Measurements from ENCODE around the gene SLC7A11. TPM values are rescaled to one million over a fixed set of nuclear protein-coding genes. Genes with fewer than 3 reads are reported as not detected.
A peak's percentile ranks its signal among the peaks of the same experiment; 100 is the strongest.

Gene SLC7A11
- total and polyA plus RNA-seq, 2 donors (not counting 1 experiment from before 2014, with no cell fraction given) = 9.6 to 74.8 TPM

GRCh38 chr4:138190452-138190858 is 51.7 kb downstream of the SLC7A11 start:
- Histone ChIP-seq H2AFZ (ENCODE audit: low read length) (no peak overlapping the region), H3K9ac (ENCODE audit: insufficient read depth, low read length) (no peak overlapping the region), H3K27ac (ENCODE audit: insufficient read depth, low read length) (no peak overlapping the region), H3K27me3 (ENCODE audit: control insufficient read depth, insufficient read depth, low read length) (no peaks in the 10 kb centered on the region), H3K9me3 (ENCODE audit: control insufficient read depth, insufficient read depth, low read depth, low read length) (no peaks in the 10 kb centered on the region), H4K20me1 (ENCODE audit: control insufficient read depth, extremely low read depth, insufficient read depth, low read length) (no peaks in the 10 kb centered on the region), H3K4me2 (ENCODE audit: extremely low read depth, insufficient read depth, low read length) (no peak overlapping the region), H3K36me3 (ENCODE audit: control insufficient read depth, insufficient read depth, low read length) (no peaks in the 10 kb centered on the region), H3K79me2 (ENCODE audit: control insufficient read depth, insufficient read depth, low read length) (no peaks in the 10 kb centered on the region), H3K4me3 (replicated peaks in 1 of 4; ENCODE audit: control extremely low read depth in 1 of 4, insufficient read depth in 1 of 4, low read depth in 3 of 4, low read length in 4 of 4) (no peak overlapping the region), H3K4me1 (ENCODE audit: control insufficient read depth, extremely low read depth, insufficient read depth, low read length) (no peaks in the 10 kb centered on the region)
- DNase-seq (ENCODE audit: low read depth in 2 of 2) = no peak
- no peak for TF ChIP-seq EZH2 (IDR thresholded peaks at IDR 0.05; ENCODE audit: low read length, missing control alignments)
- TF ChIP-seq, protein P1, sequence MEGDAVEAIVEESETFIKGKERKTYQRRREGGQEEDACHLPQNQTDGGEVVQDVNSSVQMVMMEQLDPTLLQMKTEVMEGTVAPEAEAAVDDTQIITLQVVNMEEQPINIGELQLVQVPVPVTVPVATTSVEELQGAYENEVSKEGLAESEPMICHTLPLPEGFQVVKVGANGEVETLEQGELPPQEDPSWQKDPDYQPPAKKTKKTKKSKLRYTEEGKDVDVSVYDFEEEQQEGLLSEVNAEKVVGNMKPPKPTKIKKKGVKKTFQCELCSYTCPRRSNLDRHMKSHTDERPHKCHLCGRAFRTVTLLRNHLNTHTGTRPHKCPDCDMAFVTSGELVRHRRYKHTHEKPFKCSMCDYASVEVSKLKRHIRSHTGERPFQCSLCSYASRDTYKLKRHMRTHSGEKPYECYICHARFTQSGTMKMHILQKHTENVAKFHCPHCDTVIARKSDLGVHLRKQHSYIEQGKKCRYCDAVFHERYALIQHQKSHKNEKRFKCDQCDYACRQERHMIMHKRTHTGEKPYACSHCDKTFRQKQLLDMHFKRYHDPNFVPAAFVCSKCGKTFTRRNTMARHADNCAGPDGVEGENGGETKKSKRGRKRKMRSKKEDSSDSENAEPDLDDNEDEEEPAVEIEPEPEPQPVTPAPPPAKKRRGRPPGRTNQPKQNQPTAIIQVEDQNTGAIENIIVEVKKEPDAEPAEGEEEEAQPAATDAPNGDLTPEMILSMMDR (conservative IDR thresholded peaks at IDR 0.05 in 1 of 2, IDR thresholded peaks at IDR 0.05 in 1 of 2; ENCODE audit: low read depth in 1 of 2, low read length in 2 of 2) = no peak

GRCh38 chr4:138189206-138189605 is 52.9 kb downstream of the SLC7A11 start:
- no peak for TF ChIP-seq EZH2 (IDR thresholded peaks at IDR 0.05; ENCODE audit: low read length, missing control alignments)
- TF ChIP-seq, protein P1 (conservative IDR thresholded peaks at IDR 0.05 in 1 of 2, IDR thresholded peaks at IDR 0.05 in 1 of 2; ENCODE audit: low read depth in 1 of 2, low read length in 2 of 2) = no peak
- Histone ChIP-seq H3K4me2 (ENCODE audit: extremely low read depth, insufficient read depth, low read length) (no peak overlapping the region), H3K4me3 (replicated peaks in 1 of 4; ENCODE audit: control extremely low read depth in 1 of 4, insufficient read depth in 1 of 4, low read depth in 3 of 4, low read length in 4 of 4) (no peak overlapping the region), H2AFZ (ENCODE audit: low read length) (no peak overlapping the region), H3K79me2 (ENCODE audit: control insufficient read depth, insufficient read depth, low read length) (no peaks in the 10 kb centered on the region), H3K36me3 (ENCODE audit: control insufficient read depth, insufficient read depth, low read length) (no peaks in the 10 kb centered on the region), H3K9ac (ENCODE audit: insufficient read depth, low read length) (no peak overlapping the region), H3K27me3 (ENCODE audit: control insufficient read depth, insufficient read depth, low read length) (no peaks in the 10 kb centered on the region), H3K9me3 (ENCODE audit: control insufficient read depth, insufficient read depth, low read depth, low read length) (no peaks in the 10 kb centered on the region), H3K4me1 (ENCODE audit: control insufficient read depth, extremely low read depth, insufficient read depth, low read length) (no peaks in the 10 kb centered on the region), H3K27ac (ENCODE audit: insufficient read depth, low read length) (no peak overlapping the region), H4K20me1 (ENCODE audit: control insufficient read depth, extremely low read depth, insufficient read depth, low read length) (no peaks in the 10 kb centered on the region)
- no peak for DNase-seq (ENCODE audit: low read depth in 2 of 2)

- Histone ChIP-seq H2AFZ (ENCODE audit: low read length) (no peak overlapping the region), H4K20me1 (ENCODE audit: control insufficient read depth, extremely low read depth, insufficient read depth, low read length) (no peaks in the 10 kb centered on the region), H3K79me2 (ENCODE audit: control insufficient read depth, insufficient read depth, low read length) (no peaks in the 10 kb centered on the region), H3K4me3 (replicated peaks in 1 of 4; ENCODE audit: control extremely low read depth in 1 of 4, insufficient read depth in 1 of 4, low read depth in 3 of 4, low read length in 4 of 4) (no peak overlapping the region), H3K9me3 (ENCODE audit: control insufficient read depth, insufficient read depth, low read depth, low read length) (no peaks in the 10 kb centered on the region), H3K4me1 (ENCODE audit: control insufficient read depth, extremely low read depth, insufficient read depth, low read length) (no peaks in the 10 kb centered on the region), H3K9ac (ENCODE audit: insufficient read depth, low read length) (no peak overlapping the region), H3K4me2 (ENCODE audit: extremely low read depth, insufficient read depth, low read length) (no peak overlapping the region), H3K27ac (ENCODE audit: insufficient read depth, low read length) (no peak overlapping the region), H3K36me3 (ENCODE audit: control insufficient read depth, insufficient read depth, low read length) (no peaks in the 10 kb centered on the region), H3K27me3 (ENCODE audit: control insufficient read depth, insufficient read depth, low read length) (no peaks in the 10 kb centered on the region)
- TF ChIP-seq, protein P1 (conservative IDR thresholded peaks at IDR 0.05 in 1 of 2, IDR thresholded peaks at IDR 0.05 in 1 of 2; ENCODE audit: low read depth in 1 of 2, low read length in 2 of 2) = no peak
- no peak for TF ChIP-seq EZH2 (IDR thresholded peaks at IDR 0.05; ENCODE audit: low read length, missing control alignments)
- DNase-seq (ENCODE audit: low read depth in 2 of 2) = peak; percentile 20 to 21
Observed at GRCh38 chr4:138188406-138189084, 53.6 kb downstream of the SLC7A11 start.
